ACC112 (cell line): ENCODE results near the gene LOC101059915.

Experiments used
- H2AFZ ChIP-seq: fragments of 200-600 bp; sonication (generic); one replicate; pipeline ENCODE4 v1.6.0; 2017; ENCODE audit warnings: antibody characterized with exemption, low read length; ENCODE audit not compliant: unreplicated experiment
- H3K27ac ChIP-seq: fragments of 200-600 bp; sonication (generic); 2 replicates; pipeline ENCODE4 v1.5.1; 2014; ENCODE audit warnings: low read depth, mild to moderate bottlenecking, antibody characterized with exemption, low read length, moderate library complexity
- H3K27me3 ChIP-seq: fragments of 200-600 bp; sonication (generic); 2 replicates; pipeline ENCODE4 v1.6.1; 2014; ENCODE audit warnings: mild to moderate bottlenecking, antibody characterized with exemption, low read length, moderate library complexity, mixed read lengths; ENCODE audit not compliant: insufficient read depth
- H3K36me3 ChIP-seq: fragments of 200-600 bp; sonication (generic); 2 replicates; pipeline ENCODE4 v1.6.1; 2016; ENCODE audit warnings: mild to moderate bottlenecking, antibody characterized with exemption, low read length, moderate library complexity, mixed read lengths; ENCODE audit not compliant: insufficient read depth
- H3K4me1 ChIP-seq: fragments of 200-600 bp; sonication (generic); one replicate; pipeline ENCODE4 v1.6.1; 2016; ENCODE audit warnings: low read length, mixed read lengths; ENCODE audit not compliant: insufficient read depth, unreplicated experiment, control insufficient read depth
- H3K4me3 ChIP-seq: fragments of 200-600 bp; sonication (generic); 2 replicates; pipeline ENCODE4 v1.5.1; 2014; ENCODE audit warnings: mild to moderate bottlenecking, low read depth, low read length
- H3K79me2 ChIP-seq: fragments of 200-600 bp; sonication (generic); one replicate; pipeline ENCODE4 v1.6.0; 2016; ENCODE audit warnings: low read length; ENCODE audit not compliant: control insufficient read depth, unreplicated experiment, insufficient read depth

The LOC101059915 gene

GRCh38 chrX:71667328-71668247 is at the start of gene LOC101059915:
LOC101059915 (plus strand) TSS chrX:71667546.
- no peaks in the 10 kb centered on the region for H3K36me3 ChIP-seq
- no peak within 1 kb of the TSS for H2AFZ ChIP-seq
- H3K4me3 ChIP-seq, result no peak within 1 kb of the TSS
- H3K79me2 ChIP-seq, result no peaks in the 10 kb centered on the region
- no peak within 1 kb of the TSS for H3K27ac ChIP-seq
- no peaks in the 10 kb centered on the region for H3K4me1 ChIP-seq
- no peaks in the 10 kb centered on the region for H3K27me3 ChIP-seq

GRCh38 chrX:71617742-71618141 is 49.6 kb upstream of the LOC101059915 start:
- Histone ChIP-seq H3K27ac (no peak overlapping the region), H3K36me3 (no peaks in the 10 kb centered on the region), H3K4me1 (no peaks in the 10 kb centered on the region), H3K27me3 (no peaks in the 10 kb centered on the region), H3K79me2 (no peaks in the 10 kb centered on the region), H2AFZ (no peak overlapping the region), H3K4me3 (no peak overlapping the region)

GRCh38 chrX:71618303-71618721 is 49.0 kb upstream of the LOC101059915 start, which contains the start of gene CXCR3:
CXCR3 (minus strand) TSS chrX:71618511; CDS start chrX:71618449, 62 bp downstream.
- H3K4me3 ChIP-seq, result no peak within 1 kb of the TSS
- no peak within 1 kb of the TSS for H2AFZ ChIP-seq
- H3K27ac ChIP-seq, result no peak within 1 kb of the TSS
- no peaks in the 10 kb centered on the region for H3K27me3 ChIP-seq
- no peaks in the 10 kb centered on the region for H3K36me3 ChIP-seq
- no peaks in the 10 kb centered on the region for H3K4me1 ChIP-seq
- H3K79me2 ChIP-seq, result no peaks in the 10 kb centered on the region

- no peaks in the 10 kb centered on the region for H3K4me1 ChIP-seq
- H3K4me3 ChIP-seq, result no peak overlapping the region
- no peak overlapping the region for H3K27ac ChIP-seq
- H3K79me2 ChIP-seq, result no peaks in the 10 kb centered on the region
- H3K36me3 ChIP-seq, result no peaks in the 10 kb centered on the region
- H2AFZ ChIP-seq, result no peak overlapping the region
- no peaks in the 10 kb centered on the region for H3K27me3 ChIP-seq
Measured at GRCh38 chrX:71618787-71619186, 48.6 kb upstream of the LOC101059915 start.

- no peaks in the 10 kb centered on the region for H3K36me3 ChIP-seq
- no peaks in the 10 kb centered on the region for H3K4me1 ChIP-seq
- H3K27ac ChIP-seq, result no peak overlapping the region
- H2AFZ ChIP-seq, result no peak overlapping the region
- H3K27me3 ChIP-seq, result no peaks in the 10 kb centered on the region
- H3K79me2 ChIP-seq, result no peaks in the 10 kb centered on the region
- H3K4me3 ChIP-seq, result no peak overlapping the region
Measured at GRCh38 chrX:71619193-71619592, 48.2 kb upstream of the LOC101059915 start.

- Histone ChIP-seq H3K36me3 (no peaks in the 10 kb centered on the region), H2AFZ (no peak overlapping the region), H3K27me3 (no peaks in the 10 kb centered on the region), H3K27ac (no peak overlapping the region), H3K4me1 (no peaks in the 10 kb centered on the region), H3K4me3 (no peak overlapping the region), H3K79me2 (no peaks in the 10 kb centered on the region)
Measured at GRCh38 chrX:71619986-71620385, 47.4 kb upstream of the LOC101059915 start.

GRCh38 chrX:71621603-71622002 is 45.7 kb upstream of the LOC101059915 start:
- no peak overlapping the region for H2AFZ ChIP-seq
- H3K27me3 ChIP-seq, result no peaks in the 10 kb centered on the region
- no peaks in the 10 kb centered on the region for H3K79me2 ChIP-seq
- H3K4me1 ChIP-seq, result no peaks in the 10 kb centered on the region
- H3K4me3 ChIP-seq, result no peak overlapping the region
- no peaks in the 10 kb centered on the region for H3K36me3 ChIP-seq
- H3K27ac ChIP-seq, result no peak overlapping the region

GRCh38 chrX:71622032-71622575 is 45.2 kb upstream of the LOC101059915 start:
- Histone ChIP-seq H3K27ac (no peak overlapping the region), H3K4me1 (no peaks in the 10 kb centered on the region), H3K36me3 (no peaks in the 10 kb centered on the region), H2AFZ (no peak overlapping the region), H3K79me2 (no peaks in the 10 kb centered on the region), H3K27me3 (no peaks in the 10 kb centered on the region), H3K4me3 (no peak overlapping the region)

- no peaks in the 10 kb centered on the region for H3K27me3 ChIP-seq
- no peaks in the 10 kb centered on the region for H3K36me3 ChIP-seq
- no peak overlapping the region for H2AFZ ChIP-seq
- H3K4me1 ChIP-seq, result no peaks in the 10 kb centered on the region
- no peak overlapping the region for H3K27ac ChIP-seq
- H3K79me2 ChIP-seq, result no peaks in the 10 kb centered on the region
- H3K4me3 ChIP-seq, result no peak overlapping the region
Measured at GRCh38 chrX:71622576-71623450, 44.5 kb upstream of the LOC101059915 start.

- H3K4me3 ChIP-seq, result no peak overlapping the region
- H3K36me3 ChIP-seq, result no peaks in the 10 kb centered on the region
- H3K27ac ChIP-seq, result no peak overlapping the region
- H3K4me1 ChIP-seq, result no peaks in the 10 kb centered on the region
- H3K27me3 ChIP-seq, result no peaks in the 10 kb centered on the region
- H3K79me2 ChIP-seq, result no peaks in the 10 kb centered on the region
- H2AFZ ChIP-seq, result no peak overlapping the region
Measured at GRCh38 chrX:71623714-71624113, 43.6 kb upstream of the LOC101059915 start.
